Rectal smooth muscle tissue (tissue), 1 donor: ENCODE results near the gene ABHD10.

Experiments used
- H3K27ac ChIP-seq: one replicate; pipeline ENCODE4 v1.7.0; 2013; ENCODE audit warnings: low read depth, low read length, inconsistent platforms
- H3K27me3 ChIP-seq: one replicate; pipeline ENCODE4 v1.7.0; 2013; ENCODE audit warnings: low read length; ENCODE audit not compliant: control insufficient read depth, insufficient read depth
- H3K36me3 ChIP-seq: one replicate; pipeline ENCODE4 v1.7.0; 2013; ENCODE audit warnings: low read length; ENCODE audit not compliant: control insufficient read depth, insufficient read depth
- H3K4me1 ChIP-seq: one replicate; pipeline ENCODE4 v1.7.0; 2013; ENCODE audit warnings: low read length; ENCODE audit not compliant: control insufficient read depth, insufficient read depth
- H3K4me3 ChIP-seq: one replicate; pipeline ENCODE4 v1.7.0; 2013; ENCODE audit warnings: low read length
- H3K9ac ChIP-seq: one replicate; pipeline ENCODE4 v1.7.0; 2013; ENCODE audit warnings: low read length

The ABHD10 gene

DNA sequence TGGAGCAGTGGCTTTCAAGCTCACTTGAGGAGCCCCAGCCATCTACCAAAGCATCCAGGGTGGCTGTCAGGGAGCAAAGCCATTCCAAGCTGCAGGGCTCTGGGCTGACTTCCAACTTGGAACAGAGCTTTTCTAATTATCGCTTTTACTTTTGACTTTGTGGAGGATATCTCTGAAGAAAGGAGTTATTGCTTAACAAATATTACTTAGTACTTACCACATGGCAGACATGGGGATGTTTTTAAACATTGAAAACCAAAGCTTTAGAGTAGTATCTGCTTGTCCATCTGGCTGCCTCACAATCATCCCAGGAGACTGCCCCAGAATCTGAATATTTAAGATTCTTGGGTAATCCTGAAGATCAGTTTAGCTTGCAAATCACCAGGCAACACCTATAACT, 28.8 kb downstream of the ABHD10 start:
- H3K4me1 ChIP-seq, result no peaks in the 10 kb centered on the region
- H3K27me3 ChIP-seq, result no peaks in the 10 kb centered on the region
- no peak overlapping the region for H3K4me3 ChIP-seq
- H3K9ac ChIP-seq, result no peak overlapping the region
- no peak overlapping the region for H3K27ac ChIP-seq
- no peaks in the 10 kb centered on the region for H3K36me3 ChIP-seq

DNA sequence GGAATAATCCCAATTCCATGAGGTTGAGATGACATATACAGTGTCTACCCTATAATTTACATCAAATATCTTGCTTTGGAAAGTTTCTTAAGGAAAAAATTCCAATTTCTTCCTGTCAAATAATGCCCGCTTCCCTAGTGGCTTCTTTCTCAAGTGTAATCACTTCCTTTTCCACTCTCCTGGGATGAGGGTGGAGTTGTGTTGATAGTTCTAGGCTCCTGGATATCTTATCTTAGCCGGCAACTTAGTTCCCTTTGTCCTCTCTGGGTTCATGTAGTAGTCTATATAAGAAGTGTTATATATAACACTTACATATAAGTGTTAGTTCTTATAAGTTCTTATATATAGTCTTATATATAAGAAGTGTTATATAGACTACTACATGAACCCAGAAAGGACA, 30.8 kb downstream of the ABHD10 start:
- no peak overlapping the region for H3K27ac ChIP-seq
- H3K4me3 ChIP-seq, result no peak overlapping the region
- H3K27me3 ChIP-seq, result no peaks in the 10 kb centered on the region
- H3K36me3 ChIP-seq, result no peaks in the 10 kb centered on the region
- no peak overlapping the region for H3K9ac ChIP-seq
- no peaks in the 10 kb centered on the region for H3K4me1 ChIP-seq

DNA sequence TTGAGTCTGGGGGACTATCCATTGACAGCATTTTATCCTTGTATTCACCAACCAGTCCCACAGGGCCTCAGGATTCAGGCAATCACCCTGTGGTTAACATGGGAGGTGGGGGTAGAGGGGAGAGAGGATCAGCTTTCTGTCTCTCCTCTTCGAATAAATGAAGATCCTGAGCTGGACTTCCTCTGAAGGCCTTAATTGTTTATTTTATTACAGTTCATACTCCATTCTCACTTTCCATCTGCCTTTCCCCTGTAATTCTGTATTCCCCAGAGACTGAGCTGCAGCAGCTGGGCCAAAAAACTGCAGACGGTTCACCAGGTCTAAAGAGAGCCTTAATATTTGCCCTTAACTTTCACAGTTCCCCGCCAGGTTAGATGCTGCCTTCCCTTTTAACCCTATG, 31.8 kb downstream of the ABHD10 start:
- Histone ChIP-seq H3K27ac (no peak overlapping the region), H3K9ac (no peak overlapping the region), H3K4me3 (no peak overlapping the region), H3K4me1 (no peaks in the 10 kb centered on the region), H3K27me3 (no peaks in the 10 kb centered on the region), H3K36me3 (no peaks in the 10 kb centered on the region)

DNA sequence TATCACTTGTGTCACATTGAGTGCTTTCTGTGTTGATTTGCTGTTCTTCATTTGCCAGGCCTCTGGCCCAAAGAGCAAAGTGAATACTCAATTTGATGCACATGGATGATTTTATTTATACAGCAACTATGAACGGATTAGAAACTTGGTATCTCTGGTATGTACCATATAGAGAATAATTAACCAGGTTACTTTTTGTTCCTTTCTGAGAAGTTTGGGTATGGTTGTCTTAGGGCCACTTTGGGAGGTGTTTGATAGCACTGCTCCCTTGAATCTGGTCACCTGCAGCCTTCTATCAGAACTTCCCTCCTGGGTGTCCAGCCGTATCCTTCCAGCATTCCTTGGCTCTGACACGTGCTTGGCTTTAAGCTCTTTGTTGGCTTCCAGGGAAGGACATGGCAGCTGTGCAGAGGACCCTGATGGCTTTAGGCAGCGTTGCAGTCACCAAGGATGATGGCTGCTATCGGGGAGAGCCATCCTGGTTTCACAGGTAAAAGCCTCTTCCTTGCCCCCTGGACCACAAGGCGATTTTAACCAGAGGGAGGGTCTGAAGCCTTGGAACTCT, 32.6 kb downstream of the ABHD10 start:
- Histone ChIP-seq H3K4me1 (no peaks in the 10 kb centered on the region), H3K36me3 (no peaks in the 10 kb centered on the region), H3K27me3 (no peaks in the 10 kb centered on the region), H3K9ac (no peak overlapping the region), H3K4me3 (no peak overlapping the region), H3K27ac (no peak overlapping the region)

DNA sequence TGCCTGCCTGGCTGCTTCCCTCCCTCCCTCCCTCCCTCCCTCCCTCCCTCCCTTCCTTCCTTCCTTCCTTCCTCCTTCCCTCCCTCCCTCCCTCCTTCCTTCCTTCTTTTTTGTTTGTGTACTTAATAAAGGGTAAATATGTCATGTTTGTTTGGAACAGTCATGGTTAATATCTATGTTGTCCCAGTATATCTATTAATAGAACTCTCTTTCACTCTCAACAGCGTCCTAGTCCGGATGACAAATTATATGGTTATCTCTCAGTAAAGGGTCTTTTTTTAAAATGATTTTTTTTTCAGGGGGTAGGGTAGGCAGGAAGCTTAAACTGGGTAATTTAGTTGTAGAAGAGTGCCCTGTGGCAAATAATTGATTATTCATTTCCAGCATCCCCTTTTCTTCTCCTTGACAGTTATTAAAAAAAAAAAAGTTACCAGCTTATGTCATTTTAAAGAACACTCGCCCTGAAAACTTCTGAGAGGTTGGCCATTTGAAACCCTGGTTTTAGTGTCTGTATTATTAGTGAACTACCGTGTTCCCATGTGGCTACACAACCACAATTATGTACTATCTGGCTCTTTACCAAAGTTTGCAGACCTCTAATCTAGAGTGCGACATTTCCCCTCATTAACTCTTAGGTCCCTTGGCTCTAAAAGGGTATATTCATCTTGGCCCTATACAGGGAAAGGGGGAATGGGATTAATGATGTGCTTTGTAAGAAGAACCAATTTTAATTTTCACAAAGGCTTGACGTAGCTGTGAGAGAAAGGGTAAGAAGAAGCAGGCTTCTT, 33.6 kb downstream of the ABHD10 start:
- no peak overlapping the region for H3K9ac ChIP-seq
- no peak overlapping the region for H3K4me3 ChIP-seq
- H3K36me3 ChIP-seq, result no peaks in the 10 kb centered on the region
- H3K27ac ChIP-seq, result no peak overlapping the region
- H3K4me1 ChIP-seq, result no peaks in the 10 kb centered on the region
- no peaks in the 10 kb centered on the region for H3K27me3 ChIP-seq

DNA sequence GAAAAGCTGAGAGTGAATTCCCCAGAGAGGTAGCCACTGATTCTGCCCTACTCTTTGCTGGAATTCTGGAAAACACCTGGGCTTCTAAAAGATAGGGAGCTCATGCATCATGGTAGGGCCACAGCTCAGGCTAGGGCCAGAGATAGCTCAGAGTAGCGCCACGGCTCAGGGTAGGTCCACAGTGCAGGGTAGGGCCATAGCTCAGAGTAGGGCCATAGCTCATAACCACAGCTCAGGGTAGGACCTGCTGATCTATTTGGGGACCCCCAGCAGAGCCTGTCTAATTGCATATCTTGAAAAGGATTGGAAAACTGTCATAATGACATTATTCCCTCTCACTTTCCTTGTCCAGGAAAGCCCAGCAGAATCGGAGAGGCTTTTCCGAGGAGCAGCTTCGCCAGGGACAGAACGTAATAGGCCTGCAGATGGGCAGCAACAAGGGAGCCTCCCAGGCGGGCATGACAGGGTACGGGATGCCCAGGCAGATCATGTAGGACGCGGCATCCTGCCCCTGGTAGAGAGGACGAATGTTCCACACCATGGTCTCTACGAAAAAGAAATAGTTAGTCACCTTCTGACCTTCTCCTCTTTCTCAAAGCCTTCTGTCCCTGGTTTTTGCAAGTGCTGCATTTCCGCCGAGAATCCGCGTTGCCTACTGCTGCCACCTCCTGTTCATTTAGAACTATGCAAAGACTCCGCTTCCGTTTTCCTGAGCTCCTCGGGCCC, 34.4 kb downstream of the ABHD10 start:
- no peak overlapping the region for H3K4me3 ChIP-seq
- no peak overlapping the region for H3K9ac ChIP-seq
- H3K27ac ChIP-seq, result no peak overlapping the region
- no peaks in the 10 kb centered on the region for H3K36me3 ChIP-seq
- no peaks in the 10 kb centered on the region for H3K4me1 ChIP-seq
- H3K27me3 ChIP-seq, result no peaks in the 10 kb centered on the region

DNA sequence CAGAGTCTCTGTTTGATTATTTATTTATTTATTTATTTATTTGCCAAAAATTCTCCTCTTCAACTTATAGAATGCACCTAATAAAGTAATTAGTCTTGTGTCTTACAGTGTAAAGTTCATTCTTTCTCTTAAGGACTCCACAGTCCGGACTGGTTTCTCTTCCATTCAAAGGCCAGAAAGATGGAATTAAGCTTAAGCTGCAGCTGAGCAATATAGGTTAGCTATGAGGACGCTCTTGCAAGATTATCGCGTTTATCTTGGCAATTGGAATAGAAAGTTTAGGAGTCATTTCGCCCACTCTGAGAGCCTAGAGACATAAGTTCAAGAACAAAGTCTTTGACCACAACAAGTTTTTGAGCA, 34.9 kb downstream of the ABHD10 start:
- H3K4me3 ChIP-seq, result no peak overlapping the region

DNA sequence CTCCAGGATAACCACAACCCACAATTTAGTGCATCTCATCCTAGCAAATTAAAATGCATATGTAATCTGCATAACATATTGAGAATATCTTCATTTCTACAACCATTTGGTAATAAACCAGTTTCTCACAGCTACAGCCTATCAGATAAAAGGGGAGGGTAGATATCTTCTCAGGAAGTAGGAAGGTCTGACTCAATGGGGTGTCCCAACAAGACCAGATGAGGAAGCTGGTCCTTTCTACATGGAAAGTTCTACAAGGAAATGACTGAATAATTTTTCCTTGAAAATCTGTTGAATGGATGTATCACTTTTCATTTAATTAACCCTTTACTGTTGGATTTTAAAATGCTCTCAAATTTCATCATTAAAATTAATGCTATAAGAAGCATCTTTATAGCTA, 38.3 kb downstream of the ABHD10 start:
- Histone ChIP-seq H3K9ac (no peak overlapping the region), H3K27me3 (no peaks in the 10 kb centered on the region), H3K27ac (no peak overlapping the region), H3K4me1 (no peaks in the 10 kb centered on the region), H3K4me3 (no peak overlapping the region), H3K36me3 (no peaks in the 10 kb centered on the region)

More for the DNA sequence above, 34.9 kb downstream of the ABHD10 start:
- Histone ChIP-seq H3K36me3 (no peaks in the 10 kb centered on the region), H3K4me1 (no peaks in the 10 kb centered on the region), H3K27me3 (no peaks in the 10 kb centered on the region), H3K27ac (no peak overlapping the region), H3K9ac (no peak overlapping the region)

DNA sequence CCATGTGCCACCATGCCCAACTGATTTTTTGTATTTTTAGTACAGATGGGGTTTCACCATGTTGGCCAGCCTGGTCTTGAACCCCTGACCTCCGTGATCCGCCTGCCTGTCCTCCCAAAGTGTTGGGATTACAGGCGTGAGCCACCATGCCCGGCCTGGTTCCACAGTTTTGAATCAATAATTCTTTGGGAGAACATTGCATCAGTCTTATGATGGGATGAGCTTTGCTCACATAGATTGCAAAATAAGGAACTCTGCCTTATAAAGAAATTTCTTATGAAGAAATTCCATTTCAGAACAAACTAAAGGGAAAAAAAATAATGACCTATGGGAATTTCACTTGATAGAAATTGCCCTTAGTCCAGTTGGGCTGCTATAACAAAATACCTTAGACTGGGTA, 39.9 kb downstream of the ABHD10 start:
- Histone ChIP-seq H3K9ac (no peak overlapping the region), H3K36me3 (no peaks in the 10 kb centered on the region), H3K27me3 (no peaks in the 10 kb centered on the region), H3K4me3 (no peak overlapping the region), H3K4me1 (no peaks in the 10 kb centered on the region), H3K27ac (no peak overlapping the region)

DNA sequence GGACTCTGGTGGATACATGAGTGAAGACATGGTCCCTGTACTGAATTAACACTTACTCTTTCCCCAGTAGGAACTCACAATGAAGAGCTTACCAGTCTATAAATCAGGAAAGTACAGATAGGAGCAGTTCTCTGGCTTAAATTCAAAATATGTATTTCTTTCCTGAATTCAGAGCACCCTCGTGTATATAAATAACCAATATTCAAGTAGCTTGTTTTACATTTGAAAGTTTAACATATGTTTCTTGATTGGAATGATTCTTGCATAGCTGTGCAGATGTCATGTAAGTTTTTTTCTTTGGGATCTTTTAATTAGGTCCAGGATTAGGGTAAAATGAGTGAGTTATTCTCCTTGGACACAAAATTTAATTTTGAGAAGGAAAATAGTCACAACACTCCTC, 40.9 kb downstream of the ABHD10 start:
- H3K4me3 ChIP-seq, result no peak overlapping the region
- no peaks in the 10 kb centered on the region for H3K4me1 ChIP-seq
- no peaks in the 10 kb centered on the region for H3K36me3 ChIP-seq
- H3K27me3 ChIP-seq, result no peaks in the 10 kb centered on the region
- no peak overlapping the region for H3K9ac ChIP-seq
- no peak overlapping the region for H3K27ac ChIP-seq

DNA sequence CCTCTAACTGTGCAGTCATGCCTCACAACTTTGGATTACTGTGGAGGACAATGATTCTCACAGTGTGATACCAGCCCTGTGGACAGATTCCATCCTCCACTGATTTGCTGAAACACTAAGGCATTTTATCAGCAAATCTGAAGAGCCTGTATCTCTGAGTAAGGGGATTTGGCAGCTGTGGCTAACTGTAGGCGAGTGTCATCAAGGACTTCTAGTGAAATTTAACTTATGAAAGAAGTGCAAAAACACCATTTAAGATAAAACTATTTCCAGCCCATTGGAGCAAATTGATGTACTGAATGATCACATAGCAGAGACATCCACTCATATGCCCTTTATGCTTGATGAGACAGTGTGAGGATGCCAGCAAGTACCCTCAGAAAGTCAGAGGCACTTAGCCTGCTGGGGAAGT, 41.9 kb downstream of the ABHD10 start:
- H3K27ac ChIP-seq, result no peak overlapping the region
- no peak overlapping the region for H3K4me3 ChIP-seq
- H3K36me3 ChIP-seq, result no peaks in the 10 kb centered on the region
- no peaks in the 10 kb centered on the region for H3K27me3 ChIP-seq
- H3K9ac ChIP-seq, result no peak overlapping the region
- H3K4me1 ChIP-seq, result no peaks in the 10 kb centered on the region

DNA sequence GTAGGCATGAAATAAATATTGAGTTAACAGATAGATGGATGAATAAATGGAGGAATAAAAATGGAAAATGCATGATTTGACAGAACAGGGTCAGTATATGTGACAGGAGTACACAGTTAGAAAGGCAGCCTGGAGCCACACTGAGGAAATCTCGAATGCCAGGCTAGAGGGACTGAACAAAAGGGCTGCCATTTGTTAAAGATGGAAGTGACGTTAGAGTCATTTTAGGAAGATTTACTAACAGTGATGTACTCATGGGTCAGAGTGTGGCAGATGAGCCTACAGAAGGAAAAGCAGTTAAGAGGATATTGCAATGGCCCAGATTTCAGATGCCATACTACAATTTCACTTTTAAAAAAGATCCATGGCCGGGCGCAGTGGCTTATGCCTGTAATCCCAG, 48.3 kb downstream of the ABHD10 start:
- Histone ChIP-seq H3K9ac (no peak overlapping the region), H3K27me3 (no peaks in the 10 kb centered on the region), H3K27ac (no peak overlapping the region), H3K4me1 (no peaks in the 10 kb centered on the region), H3K36me3 (no peaks in the 10 kb centered on the region), H3K4me3 (no peak overlapping the region)

DNA sequence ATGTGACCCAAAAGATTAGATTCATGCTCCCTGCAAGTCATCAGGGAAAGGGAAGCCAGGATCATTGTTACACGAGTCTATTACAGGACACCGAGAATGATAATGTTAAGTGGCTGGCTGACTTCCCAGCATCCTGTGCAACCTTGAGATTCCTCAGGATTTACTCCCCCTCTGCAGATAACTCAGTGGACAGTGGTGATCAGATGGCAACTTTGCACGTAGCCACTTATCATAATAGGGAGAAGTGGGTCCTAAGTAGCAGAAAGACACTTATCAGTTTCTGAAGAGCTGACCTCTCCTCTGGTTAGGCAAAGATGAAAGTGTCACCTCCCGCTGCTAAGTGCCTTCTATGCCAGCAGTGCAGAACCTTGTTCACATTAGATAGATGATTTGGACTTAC, 49.0 kb downstream of the ABHD10 start:
- no peaks in the 10 kb centered on the region for H3K36me3 ChIP-seq
- H3K27me3 ChIP-seq, result no peaks in the 10 kb centered on the region
- no peak overlapping the region for H3K27ac ChIP-seq
- H3K9ac ChIP-seq, result no peak overlapping the region
- no peaks in the 10 kb centered on the region for H3K4me1 ChIP-seq
- no peak overlapping the region for H3K4me3 ChIP-seq
